Suprapubic skin (tissue), 3 donors: ENCODE data around the gene EPAS1.

Experiments
- EP300 ChIP-seq: sonication (generic); formaldehyde crosslinking; IDR thresholded peaks from one replicate; pipeline ENCODE4 v1.6.1; 2017; ENCODE audit warnings: antibody characterized with exemption
- POLR2A ChIP-seq, 2 donors: fragments of 450-650 bp; IDR thresholded peaks; one replicate each; pipeline ENCODE4 v1.6.1; 2017; ENCODE audit warnings: antibody characterized with exemption in 2 of 2, mild to moderate bottlenecking in 2 of 2, moderate library complexity in 2 of 2
- TF ChIP-seq, protein P1 (sequence below), 2 donors: fragments of 200-600 bp in 1 of 2; fragments of 450-650 bp in 1 of 2; sonication (generic) in 1 of 2; IDR thresholded peaks; one replicate each; pipeline ENCODE4 v1.5.1; 2016 to 2019; ENCODE audit warnings: antibody characterized with exemption in 2 of 2, mild to moderate bottlenecking in 1 of 2, moderate library complexity in 1 of 2

DNA sequence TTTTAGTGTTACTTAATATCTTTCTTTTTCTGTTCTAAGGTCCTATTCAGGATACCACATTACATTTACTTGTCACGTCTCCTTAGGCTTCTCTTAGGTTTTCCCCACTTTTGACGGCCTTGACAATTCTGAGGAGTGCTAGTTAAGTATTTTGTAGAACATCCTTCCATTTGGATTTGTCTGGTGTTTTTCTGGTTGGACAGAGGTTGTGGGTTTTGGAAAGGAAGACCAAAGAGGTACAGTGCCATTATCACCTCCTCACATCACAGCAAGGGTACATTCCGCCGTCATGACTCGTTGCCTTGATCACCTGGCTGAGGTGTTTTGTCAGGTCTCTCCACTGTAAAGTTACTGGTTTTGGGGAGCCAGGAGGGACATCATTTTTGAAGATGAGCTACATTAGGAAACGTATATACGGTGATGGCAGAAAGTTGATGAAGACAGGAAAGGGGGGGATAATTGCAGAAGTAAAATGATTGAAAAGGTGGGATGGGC is 93.7 kb downstream of the EPAS1 start:
- TF ChIP-seq EP300 (no peak), POLR2A (IDR thresholded peaks at IDR 0.05) (no peak)
- TF ChIP-seq, protein P1, sequence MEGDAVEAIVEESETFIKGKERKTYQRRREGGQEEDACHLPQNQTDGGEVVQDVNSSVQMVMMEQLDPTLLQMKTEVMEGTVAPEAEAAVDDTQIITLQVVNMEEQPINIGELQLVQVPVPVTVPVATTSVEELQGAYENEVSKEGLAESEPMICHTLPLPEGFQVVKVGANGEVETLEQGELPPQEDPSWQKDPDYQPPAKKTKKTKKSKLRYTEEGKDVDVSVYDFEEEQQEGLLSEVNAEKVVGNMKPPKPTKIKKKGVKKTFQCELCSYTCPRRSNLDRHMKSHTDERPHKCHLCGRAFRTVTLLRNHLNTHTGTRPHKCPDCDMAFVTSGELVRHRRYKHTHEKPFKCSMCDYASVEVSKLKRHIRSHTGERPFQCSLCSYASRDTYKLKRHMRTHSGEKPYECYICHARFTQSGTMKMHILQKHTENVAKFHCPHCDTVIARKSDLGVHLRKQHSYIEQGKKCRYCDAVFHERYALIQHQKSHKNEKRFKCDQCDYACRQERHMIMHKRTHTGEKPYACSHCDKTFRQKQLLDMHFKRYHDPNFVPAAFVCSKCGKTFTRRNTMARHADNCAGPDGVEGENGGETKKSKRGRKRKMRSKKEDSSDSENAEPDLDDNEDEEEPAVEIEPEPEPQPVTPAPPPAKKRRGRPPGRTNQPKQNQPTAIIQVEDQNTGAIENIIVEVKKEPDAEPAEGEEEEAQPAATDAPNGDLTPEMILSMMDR (IDR thresholded peaks at IDR 0.05): no peak
